H1 (cell line): ENCODE measurements around the gene ARL10. TPM values are rescaled to one million over a fixed set of nuclear protein-coding genes. Genes with fewer than 3 reads are reported as not detected.

Experiments used
- CTCF ChIA-PET: fragments of 300-600 bp; sonication (Branson Sonifier 250); formaldehyde crosslinking; loops from one replicate; lab custom pipeline; 2021; ENCODE audit not compliant: partially characterized antibody; lab: Charles Lee
- POLR2A ChIA-PET: fragments of 300-600 bp; sonication (Branson Sonifier 250); formaldehyde crosslinking; loops from one replicate; lab custom pipeline; 2021; ENCODE audit warnings: inconsistent platforms; ENCODE audit not compliant: partially characterized antibody; lab: Charles Lee
- DNase-seq, 2 experiments: peaks; one replicate each; pipeline versions ENCODE4 v3.0.0 to v3.0.0-alpha.2; 2010 to 2022; ENCODE audit warnings: low spot score in 2 of 2, low read depth in 1 of 2, mixed read lengths in 1 of 2
- FAIRE-seq: peaks from 2 replicates; lab custom pipeline; 2011; peaks lifted over from hg19 to GRCh38; lab: Jason Lieb, UNC
- H2AFZ ChIP-seq: 2 replicates; pipeline ENCODE4 v1.8.1; 2012; ENCODE audit warnings: low read length, inconsistent platforms
- H2AK5ac ChIP-seq: 2 replicates; pipeline ENCODE4 v1.6.1; 2013; ENCODE audit warnings: low read depth, low read length
- H2BK120ac ChIP-seq: replicated peaks from 2 replicates; pipeline ENCODE3; 2013; ENCODE audit warnings: low read depth, low read length, inconsistent platforms
- H2BK12ac ChIP-seq: 2 replicates; pipeline ENCODE4 v1.6.1; 2013; ENCODE audit warnings: low read depth, low read length
- H2BK15ac ChIP-seq: 2 replicates; pipeline ENCODE4 v1.6.1; 2013; ENCODE audit warnings: low read length
- H2BK20ac ChIP-seq: 2 replicates; pipeline ENCODE4 v1.6.1; 2013; ENCODE audit warnings: low read length
- H2BK5ac ChIP-seq: 2 replicates; pipeline ENCODE4 v1.6.1; 2013; ENCODE audit warnings: low read depth, low read length
- H3K14ac ChIP-seq: 2 replicates; pipeline ENCODE4 v1.6.1; 2013; ENCODE audit warnings: inconsistent platforms; ENCODE audit not compliant: insufficient read length
- H3K18ac ChIP-seq: 2 replicates; pipeline ENCODE4 v1.6.1; 2013; ENCODE audit warnings: low read length; ENCODE audit errors: extremely low read depth
- H3K23ac ChIP-seq: 2 replicates; pipeline ENCODE4 v1.6.1; 2013; ENCODE audit warnings: inconsistent platforms; ENCODE audit not compliant: insufficient read length
- H3K23me2 ChIP-seq: 2 replicates; pipeline ENCODE4 v1.6.1; 2013; ENCODE audit warnings: low read depth, low read length
- H3K27ac ChIP-seq: 2 replicates; pipeline ENCODE4 v1.6.1; 2011; ENCODE audit warnings: low read depth, low read length, inconsistent platforms
- H3K27me3 ChIP-seq, 4 experiments: replicated peaks in 1 of 4; 1 replicate in 1 of 4; 2 replicates in 3 of 4; pipeline versions ENCODE4 v1.6.1 to v1.8.1; 2011 to 2013; ENCODE audit warnings: low read length in 3 of 4, mild to moderate bottlenecking in 3 of 4, inconsistent platforms in 2 of 4, mixed read lengths in 2 of 4, moderate library complexity in 1 of 4; ENCODE audit not compliant: control insufficient read depth in 3 of 4, insufficient read depth in 3 of 4; ENCODE audit errors: extremely low read depth in 1 of 4
- H3K36me3 ChIP-seq, 4 experiments: 2 replicates each; pipeline versions ENCODE4 v1.6.1 to v1.8.1; 2011 to 2013; ENCODE audit warnings: mild to moderate bottlenecking in 4 of 4, low read length in 3 of 4, moderate library complexity in 2 of 4, control low read depth in 1 of 4, inconsistent platforms in 1 of 4; ENCODE audit not compliant: insufficient read depth in 4 of 4, control insufficient read depth in 2 of 4
- H3K4ac ChIP-seq: replicated peaks from 2 replicates; pipeline ENCODE3; 2013; ENCODE audit warnings: low read length, low read depth, mixed read lengths, inconsistent platforms; ENCODE audit not compliant: insufficient read length
- H3K4me1 ChIP-seq, 4 experiments: replicated peaks in 1 of 4; 1 replicate in 1 of 4; 2 replicates in 3 of 4; pipeline versions ENCODE4 v1.6.1 to v1.8.1; 2011 to 2013; ENCODE audit warnings: low read length in 3 of 4, inconsistent platforms in 2 of 4, mixed read lengths in 1 of 4; ENCODE audit not compliant: insufficient read depth in 4 of 4, control insufficient read depth in 3 of 4
- H3K4me2 ChIP-seq, 2 experiments: 2 replicates each; pipeline versions ENCODE4 v1.6.1 to v1.8.1; 2011 to 2013; ENCODE audit warnings: low read depth in 2 of 2, low read length in 2 of 2, control low read depth in 1 of 2, inconsistent platforms in 1 of 2, mild to moderate bottlenecking in 1 of 2; ENCODE audit not compliant: insufficient read depth in 1 of 2
- H3K4me3 ChIP-seq, 4 experiments: fragments of 200-600, 300-600 bp in 1 of 4; sonication (generic), shearing (Covaris generic), sonication (Bioruptor Twin) in 1 of 4; 2 replicates each; pipeline versions ENCODE4 v1.5.1 to v1.8.1; 2011 to 2016; ENCODE audit warnings: low read length in 4 of 4, low read depth in 3 of 4, control low read depth in 2 of 4, inconsistent platforms in 2 of 4, mild to moderate bottlenecking in 2 of 4, mixed read lengths in 1 of 4, moderate library complexity in 1 of 4; ENCODE audit not compliant: insufficient read depth in 2 of 4; ENCODE audit errors: extremely low read depth in 1 of 4
- H3K56ac ChIP-seq: replicated peaks from 2 replicates; pipeline ENCODE3; 2013; ENCODE audit warnings: low read depth, mild to moderate bottlenecking, mixed read lengths, low read length, inconsistent platforms; ENCODE audit not compliant: insufficient read length
- H3K79me1 ChIP-seq: 2 replicates; pipeline ENCODE4 v1.6.1; 2013; ENCODE audit warnings: low read depth, low read length, control low read depth
- H3K79me2 ChIP-seq, 2 experiments: 2 replicates each; pipeline versions ENCODE4 v1.6.1 to v1.8.1; 2012 to 2013; ENCODE audit warnings: low read length in 2 of 2, mild to moderate bottlenecking in 2 of 2, inconsistent platforms in 1 of 2; ENCODE audit not compliant: insufficient read depth in 2 of 2, control insufficient read depth in 1 of 2
- H3K9ac ChIP-seq, 4 experiments: replicated peaks in 1 of 4; 1 replicate in 1 of 4; 2 replicates in 3 of 4; pipeline versions ENCODE4 v1.6.1 to v1.8.1; 2011 to 2013; ENCODE audit warnings: low read depth in 3 of 4, low read length in 3 of 4, control low read depth in 2 of 4, mild to moderate bottlenecking in 2 of 4, moderate library complexity in 2 of 4, inconsistent platforms in 1 of 4; ENCODE audit errors: extremely low read depth in 1 of 4
- H3K9me3 ChIP-seq, 2 experiments: 2 replicates each; pipeline versions ENCODE4 v1.6.1 to v1.8.1; 2012 to 2013; ENCODE audit warnings: mild to moderate bottlenecking in 2 of 2, moderate library complexity in 2 of 2, control low read depth in 1 of 2, inconsistent platforms in 1 of 2, low read depth in 1 of 2, low read length in 1 of 2, mixed read lengths in 1 of 2; ENCODE audit not compliant: insufficient read depth in 2 of 2
- H4K20me1 ChIP-seq, 2 experiments: replicated peaks in 1 of 2; 2 replicates each; pipeline versions ENCODE3 to v1.8.1; 2011 to 2013; ENCODE audit warnings: inconsistent platforms in 2 of 2, low read length in 2 of 2, mild to moderate bottlenecking in 1 of 2; ENCODE audit not compliant: insufficient read depth in 2 of 2, control insufficient read depth in 1 of 2
- H4K5ac ChIP-seq: 2 replicates; pipeline ENCODE4 v1.6.1; 2013; ENCODE audit warnings: low read length, low read depth, mixed read lengths, inconsistent platforms; ENCODE audit not compliant: insufficient read length
- H4K8ac ChIP-seq: 2 replicates; pipeline ENCODE4 v1.8.0; 2013; ENCODE audit warnings: mild to moderate bottlenecking, moderate library complexity, low read length, inconsistent platforms; ENCODE audit not compliant: insufficient read depth; ENCODE audit errors: extremely low read depth
- H4K91ac ChIP-seq: replicated peaks from 2 replicates; pipeline ENCODE3; 2013; ENCODE audit warnings: low read length, mixed read lengths, inconsistent platforms; ENCODE audit not compliant: insufficient read length
- ASH2L ChIP-seq: fragments of 200-600, 300-600 bp; sonication (generic); IDR thresholded peaks from one replicate; pipeline ENCODE4 v1.7.1; 2017; ENCODE audit warnings: low read length
- BACH1 ChIP-seq: IDR thresholded peaks from 2 replicates; pipeline ENCODE4 v1.6.1; 2012; ENCODE audit warnings: low read length, improper control_type of control experiment
- CTBP2 ChIP-seq: IDR thresholded peaks from 2 replicates; pipeline ENCODE4 v1.7.0; 2011; ENCODE audit warnings: borderline replicate concordance, mild to moderate bottlenecking, moderate library complexity, mixed read lengths, low read length; ENCODE audit not compliant: insufficient read depth, insufficient read length
- GABPA ChIP-seq: IDR thresholded peaks from 2 replicates; pipeline ENCODE4 v1.6.1; 2011; ENCODE audit warnings: mild to moderate bottlenecking, low read length, moderate library complexity, borderline replicate concordance; ENCODE audit not compliant: insufficient read depth
- HDAC2 ChIP-seq, 2 experiments: fragments of 300-600 bp in 1 of 2; sonication (generic) in 1 of 2; IDR thresholded peaks; 2 replicates each; pipeline ENCODE4 v1.6.1; 2011 to 2012; ENCODE audit warnings: low read depth in 2 of 2, low read length in 2 of 2, mild to moderate bottlenecking in 2 of 2, moderate library complexity in 2 of 2, borderline replicate concordance in 1 of 2, inconsistent platforms in 1 of 2
- JUND ChIP-seq: IDR thresholded peaks from 2 replicates; pipeline ENCODE4 v1.6.1; 2011; ENCODE audit warnings: mild to moderate bottlenecking, improper control_type of control experiment, low read length
- MAFK ChIP-seq: IDR thresholded peaks from 2 replicates; pipeline ENCODE4 v1.6.1; 2012; ENCODE audit warnings: low read depth, mild to moderate bottlenecking, improper control_type of control experiment, low read length
- POLR2A ChIP-seq, 2 experiments: IDR thresholded peaks; 1 replicate in 1 of 2; 2 replicates in 1 of 2; pipeline ENCODE4 v1.6.1; 2011; ENCODE audit warnings: low read depth in 2 of 2, low read length in 2 of 2, mild to moderate bottlenecking in 2 of 2; ENCODE audit errors: control extremely low read depth in 1 of 2
- RBBP5 ChIP-seq: IDR thresholded peaks from 2 replicates; pipeline ENCODE4 v1.7.1; 2012; ENCODE audit warnings: low read depth, mild to moderate bottlenecking, inconsistent platforms, low read length, moderate library complexity, borderline replicate concordance
- RFX5 ChIP-seq: IDR thresholded peaks from 2 replicates; pipeline ENCODE4 v1.6.1; 2011; ENCODE audit warnings: low read depth, low read length, improper control_type of control experiment, borderline replicate concordance
- SP1 ChIP-seq: IDR thresholded peaks from 2 replicates; pipeline ENCODE4 v1.6.1; 2011; ENCODE audit warnings: low read depth, low read length
- SP2 ChIP-seq: IDR thresholded peaks from 2 replicates; pipeline ENCODE4 v1.6.1; 2012; ENCODE audit warnings: mild to moderate bottlenecking, low read length, inconsistent platforms
- WGBS, 2 experiments: shearing (Covaris generic) in 1 of 2; methylation state at CpG; one replicate each; pipeline versions ENCODE4 v1.1.6 to v1.1.7; 2013 to 2015; ENCODE audit warnings: low lambda C conversion rate in 2 of 2, mixed read lengths in 2 of 2, inconsistent platforms in 1 of 2, low coverage in 1 of 2, missing lambda C conversion rate in 1 of 2; ENCODE audit not compliant: insufficient replicate concordance in 2 of 2, insufficient coverage in 1 of 2, insufficient read length in 1 of 2; ENCODE audit errors: extremely low coverage in 1 of 2, missing lambda C conversion rate in 1 of 2; 5-methylcytosine and 5-hydroxymethylcytosine counted together
- polyA plus RNA-seq, 7 experiments: library from polyadenylated mRNA; depleted of rRNA in 3 of 7; stranded (reverse) in 5 of 7; unstranded in 2 of 7; fragments of >200 nt in 5 of 7; fragments of 200-250 nt in 2 of 7; gene quantifications; 1 replicate in 5 of 7; 2 replicates in 1 of 7; 4 replicates in 1 of 7; pipeline versions ENCODE4 v1.2.1 to v1.2.3, GENCODE V29; 2011 to 2013; ENCODE audit warnings: missing spikeins in 2 of 7, mixed read lengths in 2 of 7
- total RNA-seq: library from RNA; stranded (reverse); fragmentation: NEBNext Ultra II Directional; extraction: Animal tissue kit (Norgen Biotek cat#: 25700); gene quantifications from 2 replicates; pipeline ENCODE4 v1.2.1, GENCODE V29; 2021

The ARL10 gene
- total and polyA plus RNA-seq, 2 of the 8 experiments (the other 6 are each of a cell fraction or from before 2014, with no cell fraction given) = 3.1 to 7.4 TPM

DNA sequence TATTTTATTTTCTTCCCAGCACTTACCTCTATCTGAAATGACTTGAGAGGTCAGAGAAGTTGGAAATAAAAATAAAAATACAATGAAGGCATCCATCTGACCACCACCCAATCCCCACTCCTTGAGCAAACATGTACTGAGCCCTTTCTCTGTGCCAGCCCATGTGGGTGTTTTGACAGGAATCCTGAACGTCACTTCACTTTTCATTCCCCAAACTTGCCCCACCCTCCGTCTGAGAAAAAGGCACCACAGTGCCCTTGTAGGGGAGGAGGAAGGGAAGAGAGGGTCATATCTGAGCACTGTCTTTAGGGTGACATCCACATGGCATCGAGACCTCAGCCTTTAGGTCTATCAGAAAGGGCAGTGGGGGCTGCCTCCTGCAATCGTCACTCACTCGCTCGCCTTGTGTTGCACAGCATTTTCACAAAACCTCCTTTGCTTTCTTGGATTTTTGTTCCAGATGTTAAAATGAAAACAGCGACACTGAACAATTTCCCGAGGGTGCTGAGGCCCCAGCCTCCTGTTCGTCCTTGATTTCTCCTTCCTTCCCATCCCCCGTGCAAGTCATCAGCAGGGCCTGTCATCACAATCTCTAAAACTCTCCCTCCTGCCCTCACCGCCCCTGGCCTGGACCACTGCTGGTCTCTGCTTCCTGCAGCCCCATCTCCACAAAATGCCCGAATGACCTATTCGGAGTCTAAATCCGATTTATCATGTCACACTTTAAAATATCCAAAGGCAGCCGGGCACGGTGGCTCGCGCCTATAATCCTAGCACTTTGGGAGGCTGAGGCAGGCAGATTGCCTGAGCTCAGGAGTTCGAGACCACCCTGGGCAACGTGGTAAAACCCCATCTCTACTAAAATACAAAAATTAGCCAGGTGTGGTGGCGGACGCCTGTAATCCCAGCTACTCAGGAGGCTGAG is 36.3 kb downstream of the ARL10 start:
- Histone ChIP-seq H3K56ac (no peak overlapping the region), H3K9me3 (no peaks in the 10 kb centered on the region), H2BK12ac (no peak overlapping the region), H2BK20ac (no peak overlapping the region), H3K23me2 (no peaks in the 10 kb centered on the region), H2AFZ (no peak overlapping the region), H2BK15ac (no peak overlapping the region), H3K18ac (no peak overlapping the region), H4K20me1 (no peaks in the 10 kb centered on the region), H4K8ac (no peak overlapping the region), H3K14ac (no peak overlapping the region), H2BK5ac (no peak overlapping the region), H2BK120ac (no peak overlapping the region), H3K27me3 (no peaks in the 10 kb centered on the region), H2AK5ac (no peak overlapping the region), H4K91ac (no peak overlapping the region), H3K36me3 (no peaks in the 10 kb centered on the region), H3K4ac (no peak overlapping the region), H3K4me2 (no peak overlapping the region), H3K4me3 (no peak overlapping the region), H3K27ac (no peak overlapping the region), H3K4me1 (no peaks in the 10 kb centered on the region; a peak in 1 of 7 replicates), H3K79me2 (no peaks in the 10 kb centered on the region), H4K5ac (no peak overlapping the region), H3K79me1 (no peaks in the 10 kb centered on the region), H3K9ac (no peak overlapping the region), H3K23ac (no peak overlapping the region)
- DNase-seq = no peak
- ChIA-PET POLR2A (interaction anchor here (0.7 to 7.7 kb wide), 3 partner anchors 10 to 681 kb away, joined by 3 to 57 read pairs (median 3); partner anchors contain the start of genes HIGD2A and NOP16), CTCF (interaction anchor here (1.1 kb wide), 1 partner anchor 9 kb away, joined by 3 read pairs; no protein-coding TSS in a partner anchor)
- FAIRE-seq = no peak
- 88% methylated on average over 22 of the region's 22 CpGs; no CpG with 5 or more reads in 1 of the 2 experiments for WGBS, 2 experiments
- TF ChIP-seq BACH1 = no peak
- TF ChIP-seq RFX5 = no peak
- no peak for TF ChIP-seq CTBP2
- no peak for TF ChIP-seq MAFK
- TF ChIP-seq JUND = no peak
- TF ChIP-seq HDAC2 (IDR thresholded peaks at IDR 0.05; ENCODE audit: borderline replicate concordance in 1 of 2, low read depth in 2 of 2, low read length in 2 of 2) = no peak
- TF ChIP-seq ASH2L = no peak
- TF ChIP-seq SP2 = no peak
- no peak for TF ChIP-seq SP1
- TF ChIP-seq GABPA = no peak
- no peak for TF ChIP-seq RBBP5
- TF ChIP-seq POLR2A (IDR thresholded peaks at IDR 0.05; ENCODE audit: control extremely low read depth in 1 of 2, low read depth in 2 of 2, low read length in 2 of 2) = no peak
